ENCODE results near the gene SPAG16. TPM values are rescaled to one million over a fixed set of nuclear protein-coding genes. Genes with fewer than 3 reads are reported as not detected.

SPAG16 gene
- total RNA-seq, 1 experiment from 2014 or later, result 13.0 TPM

DNA sequence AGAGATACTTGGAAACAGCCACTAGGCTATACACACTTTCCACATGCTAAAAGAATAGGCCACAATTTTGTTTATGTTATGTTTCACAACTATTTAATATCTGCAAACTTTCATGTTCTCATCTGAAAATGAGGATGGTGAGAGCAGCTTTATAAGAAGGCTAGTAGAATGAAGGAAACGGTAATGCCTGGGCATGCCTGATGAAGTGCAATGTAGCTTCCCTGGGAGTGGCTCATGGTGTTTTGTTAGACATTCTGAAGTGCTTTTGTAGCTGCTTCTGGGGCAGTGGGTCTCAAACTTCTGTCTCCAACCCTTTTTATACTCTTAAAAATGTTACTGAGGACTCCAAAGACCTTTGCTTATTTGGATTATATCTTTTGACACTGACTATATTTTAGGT is 933.3 kb downstream of the SPAG16 start:
- in situ Hi-C loops (cut with HindIII; ENCODE audit: low pct_unique_long_range_greater_than_20kb, low sequenced_read_pairs), result no loop called here
- no peak for DNase-seq (ENCODE audit: low read depth, low spot score)
- TF ChIP-seq, protein P1, sequence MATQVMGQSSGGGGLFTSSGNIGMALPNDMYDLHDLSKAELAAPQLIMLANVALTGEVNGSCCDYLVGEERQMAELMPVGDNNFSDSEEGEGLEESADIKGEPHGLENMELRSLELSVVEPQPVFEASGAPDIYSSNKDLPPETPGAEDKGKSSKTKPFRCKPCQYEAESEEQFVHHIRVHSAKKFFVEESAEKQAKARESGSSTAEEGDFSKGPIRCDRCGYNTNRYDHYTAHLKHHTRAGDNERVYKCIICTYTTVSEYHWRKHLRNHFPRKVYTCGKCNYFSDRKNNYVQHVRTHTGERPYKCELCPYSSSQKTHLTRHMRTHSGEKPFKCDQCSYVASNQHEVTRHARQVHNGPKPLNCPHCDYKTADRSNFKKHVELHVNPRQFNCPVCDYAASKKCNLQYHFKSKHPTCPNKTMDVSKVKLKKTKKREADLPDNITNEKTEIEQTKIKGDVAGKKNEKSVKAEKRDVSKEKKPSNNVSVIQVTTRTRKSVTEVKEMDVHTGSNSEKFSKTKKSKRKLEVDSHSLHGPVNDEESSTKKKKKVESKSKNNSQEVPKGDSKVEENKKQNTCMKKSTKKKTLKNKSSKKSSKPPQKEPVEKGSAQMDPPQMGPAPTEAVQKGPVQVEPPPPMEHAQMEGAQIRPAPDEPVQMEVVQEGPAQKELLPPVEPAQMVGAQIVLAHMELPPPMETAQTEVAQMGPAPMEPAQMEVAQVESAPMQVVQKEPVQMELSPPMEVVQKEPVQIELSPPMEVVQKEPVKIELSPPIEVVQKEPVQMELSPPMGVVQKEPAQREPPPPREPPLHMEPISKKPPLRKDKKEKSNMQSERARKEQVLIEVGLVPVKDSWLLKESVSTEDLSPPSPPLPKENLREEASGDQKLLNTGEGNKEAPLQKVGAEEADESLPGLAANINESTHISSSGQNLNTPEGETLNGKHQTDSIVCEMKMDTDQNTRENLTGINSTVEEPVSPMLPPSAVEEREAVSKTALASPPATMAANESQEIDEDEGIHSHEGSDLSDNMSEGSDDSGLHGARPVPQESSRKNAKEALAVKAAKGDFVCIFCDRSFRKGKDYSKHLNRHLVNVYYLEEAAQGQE (IDR thresholded peaks at IDR 0.05; ENCODE audit: insufficient read depth in 1 of 2, low read depth in 2 of 2, low read length in 1 of 2), result no peak
- H3K27me3 ChIP-seq (ENCODE audit: control insufficient read depth, insufficient read depth, low read length), result no peaks in the 10 kb centered on the region
- no peak overlapping the region for H3K4me3 ChIP-seq (ENCODE audit: low read depth in 2 of 2, low read length in 2 of 2)
- ATAC-seq, result no peak
- no peaks in the 10 kb centered on the region for H3K4me1 ChIP-seq (ENCODE audit: control insufficient read depth, insufficient read depth, low read length)
- H3K36me3 ChIP-seq (ENCODE audit: control insufficient read depth, insufficient read depth, low read length), result no peaks in the 10 kb centered on the region
- H3K9me3 ChIP-seq (ENCODE audit: control insufficient read depth, insufficient read depth, low read depth, low read length), result no peaks in the 10 kb centered on the region
- no peak overlapping the region for H3K27ac ChIP-seq (ENCODE audit: low read length)
- no TSS peak for BruUV-seq (replicated peaks)
- intact Hi-C loops (cut with micrococcal nuclease; ENCODE audit: unreplicated experiment), result no loop called here
- POLR2A ChIA-PET, result no interaction called here
- CTCF ChIA-PET, result no interaction called here

DNA sequence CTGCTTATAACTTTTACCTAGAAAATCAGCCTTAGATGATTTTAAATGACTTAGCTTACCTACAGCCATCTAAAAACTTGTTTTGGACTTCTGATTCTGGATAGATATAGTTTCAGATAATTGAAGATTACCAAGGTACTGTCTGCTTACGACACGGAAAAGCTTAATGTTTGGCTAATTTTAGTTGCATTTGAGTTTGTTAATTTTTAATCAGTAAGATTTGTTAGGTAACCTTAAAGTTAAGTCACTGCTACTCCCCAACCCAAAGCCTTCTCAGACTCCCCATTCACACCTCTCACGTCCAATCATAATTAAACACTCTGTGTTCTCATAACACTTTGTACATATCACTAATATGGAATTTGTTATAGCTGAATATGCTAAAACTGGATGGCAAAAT is 936.0 kb downstream of the SPAG16 start:
- DNase-seq (ENCODE audit: low read depth, low spot score) (no peak), ATAC-seq (no peak)
- in situ Hi-C loops (cut with HindIII; ENCODE audit: low pct_unique_long_range_greater_than_20kb, low sequenced_read_pairs), result no loop called here
- Histone ChIP-seq H3K9me3 (ENCODE audit: control insufficient read depth, insufficient read depth, low read depth, low read length) (no peaks in the 10 kb centered on the region), H3K27ac (ENCODE audit: low read length) (no peak overlapping the region), H3K4me3 (ENCODE audit: low read depth in 2 of 2, low read length in 2 of 2) (no peak overlapping the region), H3K4me1 (ENCODE audit: control insufficient read depth, insufficient read depth, low read length) (no peaks in the 10 kb centered on the region), H3K27me3 (ENCODE audit: control insufficient read depth, insufficient read depth, low read length) (no peaks in the 10 kb centered on the region), H3K36me3 (ENCODE audit: control insufficient read depth, insufficient read depth, low read length) (no peaks in the 10 kb centered on the region)
- BruUV-seq (replicated peaks), result no TSS peak
- CTCF ChIA-PET, result no interaction called here
- intact Hi-C loops (cut with micrococcal nuclease; ENCODE audit: unreplicated experiment), result no loop called here
- POLR2A ChIA-PET, result interaction anchor here (1.2 kb wide), 1 partner anchor 1052 kb away, joined by 5 read pairs; no protein-coding TSS in a partner anchor
- TF ChIP-seq POLR2AphosphoS5 (IDR thresholded peaks at IDR 0.05; ENCODE audit: low read depth, low read length), result no peak
- no peak for TF ChIP-seq SIN3A (IDR thresholded peaks at IDR 0.05; ENCODE audit: borderline replicate concordance, insufficient read depth, low read depth, low read length)
- TF ChIP-seq, protein P2, sequence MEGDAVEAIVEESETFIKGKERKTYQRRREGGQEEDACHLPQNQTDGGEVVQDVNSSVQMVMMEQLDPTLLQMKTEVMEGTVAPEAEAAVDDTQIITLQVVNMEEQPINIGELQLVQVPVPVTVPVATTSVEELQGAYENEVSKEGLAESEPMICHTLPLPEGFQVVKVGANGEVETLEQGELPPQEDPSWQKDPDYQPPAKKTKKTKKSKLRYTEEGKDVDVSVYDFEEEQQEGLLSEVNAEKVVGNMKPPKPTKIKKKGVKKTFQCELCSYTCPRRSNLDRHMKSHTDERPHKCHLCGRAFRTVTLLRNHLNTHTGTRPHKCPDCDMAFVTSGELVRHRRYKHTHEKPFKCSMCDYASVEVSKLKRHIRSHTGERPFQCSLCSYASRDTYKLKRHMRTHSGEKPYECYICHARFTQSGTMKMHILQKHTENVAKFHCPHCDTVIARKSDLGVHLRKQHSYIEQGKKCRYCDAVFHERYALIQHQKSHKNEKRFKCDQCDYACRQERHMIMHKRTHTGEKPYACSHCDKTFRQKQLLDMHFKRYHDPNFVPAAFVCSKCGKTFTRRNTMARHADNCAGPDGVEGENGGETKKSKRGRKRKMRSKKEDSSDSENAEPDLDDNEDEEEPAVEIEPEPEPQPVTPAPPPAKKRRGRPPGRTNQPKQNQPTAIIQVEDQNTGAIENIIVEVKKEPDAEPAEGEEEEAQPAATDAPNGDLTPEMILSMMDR (IDR thresholded peaks at IDR 0.05), result no peak
- TF ChIP-seq, protein P1 (IDR thresholded peaks at IDR 0.05; ENCODE audit: insufficient read depth in 1 of 2, low read depth in 2 of 2, low read length in 1 of 2), result no peak
- no peak for TF ChIP-seq TCF7L2 (IDR thresholded peaks at IDR 0.05; ENCODE audit: low read depth, low read length)

All from Panc1 (cell line).